ENCODE results near the gene DHRS4L2.
"Not testable (repeated sequence)": the region's sequence is repeated elsewhere in the genome, so short reads cannot be mapped to it uniquely, and the experiment has no call there.

Gene DHRS4L2

DNA sequence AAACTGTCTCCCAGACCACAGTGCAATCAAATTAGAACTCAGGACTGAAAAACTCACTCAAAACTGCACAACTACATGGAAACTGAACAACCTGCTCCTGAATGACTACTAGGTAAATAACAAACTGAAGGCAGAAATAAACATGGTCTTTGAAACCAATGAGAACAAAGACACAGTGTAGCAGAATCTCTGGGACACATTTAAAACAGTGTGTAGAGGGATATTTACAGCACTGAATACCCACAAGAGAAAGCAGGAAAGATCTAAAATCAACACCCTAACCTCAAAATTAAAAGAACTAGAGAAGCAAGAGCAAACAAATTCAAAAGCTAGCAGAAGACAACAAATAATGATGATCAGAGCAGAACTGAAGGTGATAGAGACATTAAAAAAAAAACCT, 14.7 kb upstream of the DHRS4L2 start:
- not testable (repeated sequence) for DNase-seq

DNA sequence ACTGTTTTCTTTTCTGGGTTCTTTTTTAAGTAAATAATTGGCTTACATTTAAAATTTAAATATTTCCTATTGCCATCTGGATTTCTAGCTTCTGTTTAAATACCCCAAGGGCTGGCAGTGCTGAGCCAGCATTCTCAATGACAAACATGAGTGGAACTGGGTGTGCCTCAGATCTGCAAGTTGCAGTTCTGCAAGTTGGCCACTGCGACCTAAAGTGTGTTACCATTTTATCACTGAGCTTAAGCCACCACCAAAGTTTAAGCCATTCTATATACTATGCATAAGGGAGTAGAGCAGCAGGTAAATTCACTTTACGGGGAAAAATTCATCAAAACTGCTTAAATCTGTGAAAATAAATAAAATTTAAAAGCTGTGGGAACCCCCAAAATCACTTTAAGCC, 11.5 kb upstream of the DHRS4L2 start:
- DNase-seq = not testable (repeated sequence)

DNA sequence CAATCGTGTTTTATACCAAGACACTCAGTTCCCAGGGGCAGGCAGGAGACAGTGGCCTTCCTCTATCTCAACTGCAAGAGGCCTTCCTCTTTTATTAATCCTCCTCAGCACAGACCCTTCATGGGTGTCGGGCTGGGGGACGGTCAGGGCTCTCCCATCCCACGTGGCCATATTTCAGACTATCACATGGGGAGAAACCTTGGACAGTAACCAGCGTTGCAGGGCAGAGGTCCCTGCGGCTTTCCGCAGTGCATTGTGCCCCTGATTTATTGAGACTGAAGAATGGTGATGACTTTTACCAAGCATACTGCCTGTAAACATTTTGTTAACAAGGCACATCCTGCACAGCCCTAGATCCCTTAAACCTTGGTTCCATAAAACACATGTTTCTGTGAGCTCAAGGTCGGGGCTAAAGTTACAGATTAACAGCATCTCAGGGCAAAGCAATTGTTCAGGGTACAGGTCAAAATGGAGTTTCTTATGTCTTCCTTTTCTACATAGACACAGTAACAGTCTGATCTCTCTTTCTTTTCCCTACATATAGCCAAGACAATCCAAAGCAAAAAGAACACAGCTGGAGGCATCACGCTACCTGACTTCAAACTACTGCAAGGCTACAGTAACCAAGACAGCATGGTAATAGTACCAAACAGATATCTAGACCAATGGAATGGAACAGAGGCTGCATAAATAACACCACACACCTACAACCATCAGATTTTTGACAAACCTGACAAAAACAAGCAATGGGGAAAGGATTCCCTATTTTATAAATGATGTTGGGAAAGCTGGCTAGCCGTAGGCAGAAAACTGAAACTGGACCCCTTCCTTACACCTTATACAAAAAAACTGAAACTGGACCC, 6.5 kb upstream of the DHRS4L2 start:
- not testable (repeated sequence) for DNase-seq

DNA sequence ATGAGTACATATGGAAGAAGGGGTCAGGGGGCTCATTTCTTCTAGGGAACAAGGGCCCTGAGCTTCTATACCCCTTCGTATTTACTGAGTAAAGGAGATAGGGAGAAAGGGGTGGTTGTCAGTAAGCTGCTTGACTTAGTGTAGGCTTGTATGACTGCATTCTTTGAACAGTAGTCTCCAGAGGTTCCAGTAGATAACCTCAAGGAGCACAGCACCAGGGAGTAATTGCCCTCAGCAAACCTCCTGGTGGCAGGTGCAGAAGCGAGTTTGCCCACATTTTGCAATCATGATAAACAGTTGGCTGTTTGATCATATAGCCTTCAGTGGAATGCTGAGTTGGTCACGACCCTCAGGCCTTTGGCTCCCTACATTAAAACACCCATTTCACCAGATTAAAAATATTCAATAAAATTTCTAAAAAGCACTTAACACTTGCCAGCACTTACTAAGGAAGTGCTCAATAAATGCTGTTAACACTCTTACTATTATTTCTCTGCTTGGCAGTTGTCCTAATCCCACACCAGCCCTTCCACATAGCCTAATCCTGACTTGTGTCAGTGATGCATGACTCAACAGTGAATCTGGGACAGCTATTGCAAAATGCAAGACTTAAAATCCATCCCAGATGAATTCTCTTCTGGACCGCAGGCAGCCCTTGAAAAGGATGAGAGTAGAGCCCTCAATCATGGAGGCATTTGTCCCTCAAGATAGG, 3.7 kb upstream of the DHRS4L2 start:
- DNase-seq = no peak

DNA sequence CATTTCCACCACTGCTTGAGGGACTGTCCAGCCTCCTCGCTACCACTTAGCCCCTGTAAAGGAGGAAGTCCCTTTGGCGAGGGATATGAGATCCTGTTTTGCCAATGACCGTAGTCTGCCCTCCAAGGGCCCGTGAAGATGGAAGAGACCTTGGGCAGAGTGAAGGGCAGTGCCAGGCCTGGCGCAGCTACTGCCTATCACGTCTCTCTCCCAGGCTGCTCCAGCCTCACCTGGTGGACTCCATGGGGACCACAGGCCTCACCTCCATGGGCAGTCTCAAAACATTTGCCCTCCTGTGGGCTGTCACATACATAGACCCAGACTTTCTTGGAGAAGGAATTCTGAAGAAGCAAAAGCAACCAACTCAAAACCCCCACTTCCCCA, 514 bp upstream of the DHRS4L2 start:
- not testable (repeated sequence) for DNase-seq

DNA sequence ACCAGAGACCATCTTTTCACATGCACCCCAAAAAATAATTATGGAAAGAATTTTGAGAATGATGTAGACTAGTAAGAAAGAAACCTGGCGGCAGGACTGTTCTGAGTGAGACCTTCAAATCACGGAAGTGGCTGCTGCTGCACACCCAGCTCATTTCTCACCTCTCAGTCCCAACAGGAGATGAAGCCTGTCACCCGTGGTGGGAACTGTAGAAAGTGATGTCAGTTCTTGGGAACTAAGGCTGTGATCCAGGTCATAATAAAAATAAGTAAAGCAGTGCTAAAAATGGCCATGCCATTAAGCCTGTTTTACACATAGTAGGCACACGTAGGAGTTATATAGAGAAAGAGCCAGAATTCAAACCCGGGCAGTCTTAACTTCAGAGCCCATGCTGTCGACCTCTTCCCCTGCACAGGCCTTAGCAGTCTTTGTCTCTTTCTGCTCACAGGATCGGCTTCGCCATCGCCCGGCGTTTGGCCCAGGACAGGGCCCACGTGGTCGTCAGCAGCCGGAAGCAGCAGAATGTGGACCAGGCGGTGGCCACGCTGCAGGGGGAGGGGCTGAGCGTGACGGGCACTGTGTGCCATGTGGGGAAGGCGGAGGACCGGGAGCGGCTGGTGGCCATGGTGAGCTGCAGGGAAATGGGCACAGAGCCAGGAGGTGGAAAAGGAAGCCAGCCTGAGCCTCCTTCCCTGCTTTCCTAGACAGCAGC, 1.2 kb downstream of the DHRS4L2 start:
- DNase-seq = not testable (repeated sequence)

DNA sequence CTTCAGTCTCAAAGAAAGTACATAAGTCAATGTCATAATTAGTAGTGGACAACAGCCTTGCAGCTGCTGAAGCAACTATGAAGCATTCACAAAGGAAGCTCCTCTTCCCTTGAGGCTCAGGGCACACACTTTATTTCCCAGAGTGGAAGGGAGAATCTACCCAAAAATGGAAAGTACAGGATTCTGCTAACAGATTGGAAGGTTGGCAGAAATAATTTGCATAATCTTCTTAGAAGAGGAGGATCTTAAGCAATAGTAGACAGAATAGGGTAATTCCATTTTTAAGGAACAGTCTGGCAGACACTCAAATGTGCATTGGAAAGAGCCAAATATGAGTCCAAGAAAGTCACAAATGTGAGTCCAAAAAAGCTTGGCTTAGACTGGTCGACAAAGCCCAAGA, 2.2 kb downstream of the DHRS4L2 start:
- not testable (repeated sequence) for DNase-seq

DNA sequence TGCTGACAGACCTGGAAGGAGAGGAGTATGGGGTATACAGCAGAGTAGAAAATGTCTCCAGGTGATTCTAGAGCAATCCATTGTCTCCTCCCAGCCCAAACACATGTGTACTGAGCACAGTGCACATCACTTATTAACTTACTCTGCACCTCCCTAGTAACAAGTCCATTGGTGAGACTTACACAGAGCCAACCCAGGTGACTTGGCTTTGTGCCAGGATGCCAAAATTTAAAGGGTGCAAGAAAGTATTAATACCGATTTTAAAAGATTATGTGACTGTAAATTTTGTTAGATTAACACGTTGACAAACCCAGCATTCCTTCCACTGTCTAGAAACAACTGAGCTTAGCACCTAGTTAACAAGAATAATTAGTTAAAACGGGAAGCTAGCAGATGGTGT, 4.3 kb downstream of the DHRS4L2 start:
- not testable (repeated sequence) for DNase-seq

DNA sequence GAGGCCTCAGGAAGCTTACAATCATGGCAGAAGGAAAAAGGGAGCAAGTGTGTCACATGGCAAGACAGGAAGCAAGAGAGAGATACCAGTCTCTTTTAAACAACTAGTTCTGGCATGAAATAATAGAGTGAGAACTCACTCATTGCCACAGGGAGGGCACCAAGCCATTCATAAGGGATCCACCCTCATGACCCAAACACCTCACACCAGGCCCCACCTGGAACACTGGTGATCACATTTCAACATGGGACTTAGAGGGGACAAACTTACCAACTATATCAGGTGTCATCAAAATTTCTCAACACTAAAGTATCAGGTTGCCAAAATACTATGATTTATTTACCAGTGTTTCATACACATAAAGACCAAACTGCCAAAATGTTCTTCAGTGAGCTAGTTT, 7.3 kb downstream of the DHRS4L2 start:
- DNase-seq = not testable (repeated sequence)

DNA sequence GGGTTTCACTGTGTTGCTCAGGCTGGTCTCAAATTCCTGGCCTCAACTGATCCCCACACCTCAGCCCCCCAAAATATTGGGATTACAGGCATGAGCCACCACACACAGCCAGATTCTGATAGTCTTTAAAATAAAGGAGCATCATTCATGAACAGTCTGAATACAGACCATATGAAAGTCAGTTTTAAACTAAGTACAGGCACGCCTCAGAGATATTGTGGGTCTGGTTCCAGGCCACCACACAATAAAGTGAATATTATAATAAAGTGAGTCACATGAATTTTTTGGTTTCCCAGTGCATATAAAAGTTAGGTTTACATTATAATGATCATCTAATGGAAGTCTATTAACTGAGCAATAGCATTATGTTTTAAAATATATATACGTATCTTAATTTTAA, 8.1 kb downstream of the DHRS4L2 start:
- not testable (repeated sequence) for DNase-seq

DNA sequence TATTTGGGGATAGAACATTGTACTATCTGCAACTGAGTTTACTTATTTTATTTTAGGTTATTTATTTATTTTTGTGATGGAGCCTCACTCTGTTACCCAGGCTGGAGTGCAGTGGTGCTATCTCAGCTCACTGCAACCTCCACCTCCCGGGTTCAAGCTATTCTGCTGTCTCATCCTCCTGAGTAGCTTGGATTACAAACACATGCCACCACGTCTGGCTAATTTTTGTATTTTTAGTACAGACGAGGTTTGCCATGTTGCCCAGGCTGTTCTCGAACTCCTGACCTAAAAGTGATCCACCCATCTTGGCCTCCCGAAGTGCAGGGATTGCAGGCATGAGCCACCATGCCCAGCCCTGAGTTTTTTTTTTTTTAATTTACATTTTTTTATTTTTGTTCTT, 10.9 kb downstream of the DHRS4L2 start:
- DNase-seq = not testable (repeated sequence)

DNA sequence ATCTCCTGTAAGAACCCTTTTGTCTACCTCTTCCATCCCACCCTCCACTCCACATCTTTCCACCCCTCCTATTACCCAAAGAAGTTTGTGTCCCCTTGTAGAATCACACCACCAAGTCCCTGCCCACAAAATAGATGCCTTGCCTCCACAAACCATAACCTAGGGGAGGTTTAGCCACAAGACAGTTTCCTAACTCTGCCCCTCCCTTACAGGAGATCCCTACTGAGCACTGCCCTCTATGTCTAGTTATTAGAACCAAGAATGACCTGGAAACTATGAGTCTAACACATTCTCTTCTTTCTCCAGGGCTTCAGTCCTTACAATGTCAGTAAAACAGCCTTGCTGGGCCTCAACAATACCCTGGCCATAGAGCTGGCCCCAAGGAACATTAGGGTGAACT, 12.3 kb downstream of the DHRS4L2 start:
- not testable (repeated sequence) for DNase-seq

DNA sequence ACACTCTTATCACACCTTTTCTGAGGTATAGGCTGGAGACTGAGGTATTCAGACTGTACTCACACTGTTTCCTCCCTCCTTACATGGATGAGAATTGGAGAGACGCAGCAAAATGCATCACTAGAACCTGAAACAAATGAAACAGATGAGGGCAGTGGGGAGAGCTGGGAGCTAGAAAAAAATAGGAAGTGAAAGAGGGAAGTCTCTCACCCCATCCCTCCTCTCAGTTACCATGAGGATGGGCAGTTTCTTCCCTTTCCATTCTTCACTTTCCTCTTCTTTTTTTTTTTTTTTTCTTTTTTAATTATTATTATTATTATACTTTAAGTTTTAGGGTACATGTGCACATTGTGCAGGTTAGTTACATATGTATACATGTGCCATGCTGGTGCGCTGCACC, 12.9 kb downstream of the DHRS4L2 start:
- DNase-seq = not testable (repeated sequence)

DNA sequence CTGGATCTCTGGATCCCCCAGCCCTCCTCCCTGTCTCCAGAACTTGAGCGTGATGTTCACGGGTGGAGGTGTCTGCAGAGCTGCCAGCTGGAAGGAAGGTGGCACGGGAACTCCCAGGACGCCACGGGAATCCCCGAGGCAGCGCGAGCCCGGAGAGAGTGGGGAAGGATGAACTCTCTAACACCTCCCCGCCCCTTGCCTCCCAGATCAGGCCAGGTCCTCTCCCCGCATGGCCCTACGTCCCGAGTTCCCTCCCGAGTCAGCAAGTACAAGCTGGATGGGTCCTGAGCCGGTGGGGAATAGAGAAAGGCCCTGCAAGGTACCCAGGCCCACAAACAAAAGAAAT, 17.7 kb downstream of the DHRS4L2 start:
- not testable (repeated sequence) for DNase-seq

DNA sequence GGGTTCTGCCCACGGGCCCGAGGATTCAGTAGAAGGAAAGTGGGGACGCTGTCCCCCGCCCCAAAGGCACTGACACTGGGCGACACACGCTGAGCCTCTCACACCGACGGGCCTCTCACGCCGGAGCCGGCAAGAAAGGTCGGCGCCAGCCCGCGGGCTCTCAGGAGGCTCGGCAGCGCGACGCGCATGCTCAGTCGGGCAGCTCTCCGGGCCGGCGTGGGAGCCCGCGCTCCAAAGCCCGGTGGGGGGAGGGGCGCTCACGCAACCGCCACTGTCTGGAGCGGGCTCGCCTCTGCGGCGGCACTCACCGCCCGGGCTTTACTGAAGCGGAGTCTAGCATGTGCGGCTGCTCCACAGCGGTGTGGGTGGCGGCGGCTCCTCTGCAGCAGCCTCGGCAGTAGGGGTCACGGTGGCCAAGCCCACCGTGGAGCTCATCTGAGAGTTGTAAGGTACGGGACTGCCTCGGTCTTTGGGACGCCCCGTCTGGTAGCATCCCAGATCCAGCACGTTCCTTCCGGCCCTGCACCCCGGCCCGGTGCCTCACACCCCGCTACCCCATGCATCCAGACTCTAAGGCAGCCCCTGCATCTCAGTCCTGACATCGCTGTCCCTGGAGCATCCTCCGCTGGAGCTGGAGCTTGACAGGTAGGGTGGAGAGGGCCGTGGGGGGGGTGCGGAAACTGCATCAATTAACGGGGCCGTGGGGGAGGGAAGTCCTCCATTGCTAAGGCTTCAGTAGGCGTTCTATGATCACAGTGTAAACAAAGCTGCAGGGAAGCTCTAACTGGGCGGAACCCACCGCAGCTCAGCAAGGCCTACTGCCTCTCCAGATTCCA, 18.3 kb downstream of the DHRS4L2 start:
- DNase-seq = not testable (repeated sequence)

DNA sequence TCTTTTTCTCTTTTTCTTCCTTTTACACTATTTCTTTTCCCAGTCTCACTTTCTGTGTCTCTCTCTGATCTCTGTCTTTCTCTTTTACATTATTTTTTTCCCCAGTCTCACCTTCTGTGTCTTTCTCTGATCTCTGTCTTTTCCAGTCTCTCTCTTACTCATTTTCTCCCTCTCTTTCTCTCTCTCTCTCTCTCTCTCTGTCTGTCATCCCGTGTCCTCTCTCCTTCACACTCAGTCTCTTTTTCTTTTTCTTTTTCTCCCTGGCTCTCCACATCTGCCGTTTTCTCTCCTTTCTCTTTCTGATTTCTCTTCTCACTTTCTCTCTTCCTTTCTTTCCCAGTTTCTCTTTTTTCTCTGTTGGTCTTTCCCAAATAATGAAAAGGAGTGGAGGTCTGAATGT, 22.3 kb downstream of the DHRS4L2 start:
- DNase-seq = no peak

DNA sequence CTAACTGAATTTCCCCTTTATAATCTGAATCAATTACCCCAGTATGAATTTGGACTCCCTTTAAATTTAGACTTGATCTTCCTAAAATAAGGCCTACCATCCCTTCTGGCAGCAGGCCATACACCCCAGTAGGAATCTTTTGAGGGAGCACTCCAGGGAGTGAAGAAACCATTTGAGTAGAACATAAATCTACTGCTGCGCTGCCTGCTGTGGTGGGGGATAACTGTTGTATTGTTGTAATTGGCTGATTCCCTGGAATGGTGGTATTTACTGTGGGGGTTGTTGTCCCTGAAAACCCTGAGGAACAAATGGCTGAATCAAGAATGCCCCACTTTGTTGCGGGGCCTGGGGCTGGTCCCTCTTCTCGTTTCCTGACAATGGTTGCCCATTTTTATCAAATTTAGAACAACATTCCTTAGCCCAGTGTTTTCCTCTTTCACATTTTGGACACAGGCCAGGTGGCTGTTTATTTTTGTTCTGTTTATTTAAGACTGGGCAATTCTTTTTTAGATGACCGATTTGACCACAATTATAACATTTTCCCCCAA, 24.1 kb downstream of the DHRS4L2 start:
- not testable (repeated sequence) for DNase-seq

DNA sequence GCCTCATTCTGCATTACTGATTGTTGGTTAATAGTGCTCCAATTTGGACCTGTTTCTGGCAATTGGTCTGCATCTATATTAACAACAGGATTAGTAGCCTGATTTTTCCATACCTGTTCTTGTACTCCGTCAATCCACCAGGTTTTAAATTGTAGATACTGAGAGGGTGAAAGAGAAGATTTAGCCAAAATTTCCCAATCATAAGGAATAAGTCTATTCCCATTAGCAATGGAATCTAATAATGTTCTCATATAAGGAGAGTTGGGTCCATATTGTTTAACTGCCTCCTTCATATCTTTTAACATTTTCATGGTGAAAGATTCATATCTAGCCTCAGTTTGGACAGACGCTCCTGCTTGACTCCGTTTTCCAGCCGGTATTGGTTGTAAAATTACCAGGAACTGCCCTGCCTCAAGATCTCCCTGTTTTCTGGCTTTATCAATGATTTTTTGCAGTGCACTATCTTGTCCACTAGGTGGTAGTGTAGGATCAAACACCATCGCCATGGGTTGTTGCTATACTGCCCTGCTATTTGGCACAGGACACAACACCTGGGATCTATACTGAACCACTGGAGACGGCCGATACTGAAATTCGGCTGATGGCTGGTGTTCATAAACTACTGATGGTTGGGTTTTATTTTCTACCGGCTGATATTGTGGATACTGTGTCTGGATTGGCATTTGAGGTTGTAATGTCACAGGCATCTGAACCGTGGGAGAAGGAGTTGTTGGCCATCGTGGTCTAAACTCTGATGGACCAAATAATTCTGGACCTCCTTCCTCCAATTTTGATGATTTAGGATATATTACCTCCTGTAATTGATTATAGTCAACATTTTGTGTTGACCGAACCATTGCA, 25.2 kb downstream of the DHRS4L2 start:
- DNase-seq = peak; percentile 45

DNA sequence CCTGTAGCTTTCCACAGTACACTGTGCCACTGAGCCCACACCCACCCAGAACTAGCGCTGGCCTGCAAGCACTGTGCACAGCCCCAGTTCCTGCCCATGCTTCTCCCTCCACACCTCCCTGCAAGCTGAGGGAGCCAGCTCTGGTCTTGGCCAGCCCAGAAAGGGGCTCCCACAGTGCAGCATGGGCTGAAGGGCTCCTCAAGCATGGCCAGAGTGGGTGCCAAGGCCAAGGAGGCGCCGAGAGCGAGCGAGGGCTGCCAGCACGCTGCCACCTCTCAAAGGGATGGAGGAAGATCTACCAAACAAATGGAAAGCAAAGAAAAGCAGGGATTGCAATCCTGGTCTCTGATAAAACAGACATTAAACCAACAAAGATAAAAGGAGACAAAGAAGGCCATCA, 27.0 kb downstream of the DHRS4L2 start:
- DNase-seq = not testable (repeated sequence)

DNA sequence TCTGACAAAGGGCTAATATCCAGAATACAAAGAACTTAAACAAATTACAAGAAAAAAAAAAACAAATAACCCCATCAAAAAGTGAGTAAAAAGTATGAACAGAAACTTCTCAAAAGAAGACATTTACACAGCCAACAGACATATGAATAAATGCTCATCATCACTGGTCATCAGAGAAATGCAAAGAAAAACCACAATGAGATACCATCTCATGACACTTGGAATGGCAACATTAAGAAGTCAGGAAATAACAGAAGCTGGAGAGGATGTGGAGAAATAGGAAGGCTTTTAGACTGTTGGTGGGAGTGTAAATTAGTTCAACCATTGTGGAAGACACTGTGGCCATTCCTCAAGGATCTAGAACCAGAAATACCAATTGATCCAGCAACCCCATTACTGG, 30.2 kb downstream of the DHRS4L2 start:
- not testable (repeated sequence) for DNase-seq

DNA sequence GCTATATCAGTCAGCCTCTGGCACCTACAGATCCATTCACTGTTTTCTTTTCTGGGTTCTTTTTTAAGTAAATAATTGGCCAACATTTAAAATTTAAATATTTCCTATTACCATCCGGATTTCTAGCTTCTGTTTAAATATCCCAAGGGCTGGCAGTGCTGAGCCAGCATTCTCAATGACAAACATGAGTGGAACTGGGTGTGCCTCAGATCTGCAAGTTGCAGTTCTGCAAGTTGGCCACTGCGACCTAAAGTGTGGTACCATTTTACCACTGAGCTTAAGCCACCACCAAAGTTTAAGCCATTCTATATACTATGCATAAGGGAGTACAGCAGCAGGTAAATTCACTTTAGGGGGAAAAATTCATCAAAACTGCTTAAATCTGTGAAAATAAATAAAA, 31.2 kb downstream of the DHRS4L2 start:
- not testable (repeated sequence) for DNase-seq
